GM15510 (cell line): ENCODE results near the gene NTRK1.

Experiments
- POLR2A ChIP-seq: IDR thresholded peaks from 3 replicates; pipeline ENCODE4 v1.6.1; 2011; ENCODE audit warnings: borderline replicate concordance; ENCODE audit not compliant: insufficient read length; ENCODE audit errors: extremely low read depth

The NTRK1 gene

GRCh38 chr1:156904187-156904959, 43.7 kb downstream of the NTRK1 start:
- no peak for TF ChIP-seq POLR2A

- no peak for TF ChIP-seq POLR2A
Measured at GRCh38 chr1:156905176-156905575, 44.5 kb downstream of the NTRK1 start.

GRCh38 chr1:156905651-156906050, 45.0 kb downstream of the NTRK1 start:
- no peak for TF ChIP-seq POLR2A

GRCh38 chr1:156906206-156906906, 45.7 kb downstream of the NTRK1 start:
- no peak for TF ChIP-seq POLR2A

- no peak for TF ChIP-seq POLR2A
Measured at GRCh38 chr1:156908541-156908940, 47.9 kb downstream of the NTRK1 start.

- TF ChIP-seq POLR2A, result no peak
Measured at GRCh38 chr1:156908955-156909354, 48.3 kb downstream of the NTRK1 start.

GRCh38 chr1:156909671-156910070, 49.0 kb downstream of the NTRK1 start:
- TF ChIP-seq POLR2A, result no peak

- TF ChIP-seq POLR2A, result no peak
Measured at GRCh38 chr1:156910309-156910782, 49.7 kb downstream of the NTRK1 start.

GRCh38 chr1:156911577-156912298, 51.1 kb downstream of the NTRK1 start:
- no peak for TF ChIP-seq POLR2A

- no peak for TF ChIP-seq POLR2A
Measured at GRCh38 chr1:156912310-156912709, 51.6 kb downstream of the NTRK1 start.

- no peak for TF ChIP-seq POLR2A
Measured at GRCh38 chr1:156912861-156913808, 52.5 kb downstream of the NTRK1 start.

- no peak for TF ChIP-seq POLR2A
Measured at GRCh38 chr1:156913809-156914387, 53.2 kb downstream of the NTRK1 start.

GRCh38 chr1:156914440-156914856, 53.8 kb downstream of the NTRK1 start:
- no peak for TF ChIP-seq POLR2A
